Lower lobe of right lung (tissue), 2 donors: ENCODE results near the gene CD80. TPM values are rescaled to one million over a fixed set of nuclear protein-coding genes. Genes with fewer than 3 reads are reported as not detected.

Source experiments
- ATAC-seq, 2 donors: fragments of 200-7000 bp; cut with Tn5 transposase; one replicate each; pipeline ENCODE4 v1.9.1; 2020 to 2022; ENCODE audit warnings: mild to moderate bottlenecking in 2 of 2, moderate library complexity in 2 of 2
- DNase-seq: peaks from one replicate; pipeline ENCODE4 v3.0.0-alpha.2; 2020
- H3K27ac ChIP-seq: fragments of 200-600 bp; one replicate; pipeline ENCODE4 v1.8.0; 2022
- H3K27me3 ChIP-seq: fragments of 200-600 bp; one replicate; pipeline ENCODE4 v1.8.0; 2022; ENCODE audit warnings: low read depth
- H3K36me3 ChIP-seq: fragments of 200-600 bp; one replicate; pipeline ENCODE4 v1.8.0; 2022; ENCODE audit warnings: mild to moderate bottlenecking
- H3K4me1 ChIP-seq: fragments of 200-600 bp; one replicate; pipeline ENCODE4 v1.8.0; 2022
- H3K4me3 ChIP-seq: fragments of 200-600 bp; one replicate; pipeline ENCODE4 v1.8.0; 2022; ENCODE audit warnings: mild to moderate bottlenecking
- H3K9me3 ChIP-seq: fragments of 200-600 bp; one replicate; pipeline ENCODE4 v1.8.0; 2022
- intact Hi-C: fragments of 100-400 bp; cut with DNase I; formaldehyde crosslinking; loops from one replicate; pipeline ENCODE4 v1.11.0; 2022
- total RNA-seq: library from RNA; stranded (reverse); fragmentation: NEBNext Ultra II Directional; extraction: Animal tissue kit (Norgen Biotek cat#: 25700); gene quantifications from one replicate; pipeline ENCODE4 v1.2.1, GENCODE V29; 2021
- TF ChIP-seq, protein P1 (sequence below): fragments of 200-600 bp; IDR thresholded peaks from one replicate; pipeline ENCODE4 v1.8.0; 2022; ENCODE audit warnings: antibody characterized with exemption, mild to moderate bottlenecking
- donor health status: DM: no; HTN: yes; CAD: no; lungs with severe emphysema.

The CD80 gene
- total RNA-seq, 1 donor from 2014 or later: 8.6 TPM

DNA sequence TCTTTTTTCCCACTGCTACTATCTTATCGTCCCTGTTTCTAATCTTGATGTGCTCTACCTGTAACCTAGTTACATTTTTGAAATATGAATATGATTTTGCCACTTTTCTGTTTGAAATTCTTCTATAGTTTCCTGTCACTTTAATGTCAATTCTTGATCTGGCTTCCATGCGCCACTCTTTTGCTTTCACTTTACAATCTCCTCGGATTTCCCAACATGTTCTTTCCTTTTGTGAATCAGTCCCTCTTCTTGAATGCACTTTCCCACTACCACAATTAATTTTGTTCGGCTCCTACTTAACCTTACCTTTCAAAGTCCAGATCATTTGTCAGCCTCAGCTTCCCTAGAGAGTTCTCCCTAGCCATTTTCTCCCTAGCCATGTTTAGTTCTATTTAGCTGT, 52.8 kb downstream of the CD80 start:
- DNase-seq: no peak
- Histone ChIP-seq H3K27me3 (no peaks in the 10 kb centered on the region), H3K4me3 (peak overlapping the region; percentile 1), H3K4me1 (peaks cover 6% of the 10 kb centered on the region), H3K36me3 (peaks cover 83% of the 10 kb centered on the region), H3K27ac (peak overlapping the region; percentile 21), H3K9me3 (no peaks in the 10 kb centered on the region)
- intact Hi-C loops: no loop called here
- TF ChIP-seq, protein P1, sequence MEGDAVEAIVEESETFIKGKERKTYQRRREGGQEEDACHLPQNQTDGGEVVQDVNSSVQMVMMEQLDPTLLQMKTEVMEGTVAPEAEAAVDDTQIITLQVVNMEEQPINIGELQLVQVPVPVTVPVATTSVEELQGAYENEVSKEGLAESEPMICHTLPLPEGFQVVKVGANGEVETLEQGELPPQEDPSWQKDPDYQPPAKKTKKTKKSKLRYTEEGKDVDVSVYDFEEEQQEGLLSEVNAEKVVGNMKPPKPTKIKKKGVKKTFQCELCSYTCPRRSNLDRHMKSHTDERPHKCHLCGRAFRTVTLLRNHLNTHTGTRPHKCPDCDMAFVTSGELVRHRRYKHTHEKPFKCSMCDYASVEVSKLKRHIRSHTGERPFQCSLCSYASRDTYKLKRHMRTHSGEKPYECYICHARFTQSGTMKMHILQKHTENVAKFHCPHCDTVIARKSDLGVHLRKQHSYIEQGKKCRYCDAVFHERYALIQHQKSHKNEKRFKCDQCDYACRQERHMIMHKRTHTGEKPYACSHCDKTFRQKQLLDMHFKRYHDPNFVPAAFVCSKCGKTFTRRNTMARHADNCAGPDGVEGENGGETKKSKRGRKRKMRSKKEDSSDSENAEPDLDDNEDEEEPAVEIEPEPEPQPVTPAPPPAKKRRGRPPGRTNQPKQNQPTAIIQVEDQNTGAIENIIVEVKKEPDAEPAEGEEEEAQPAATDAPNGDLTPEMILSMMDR: no peak
- ATAC-seq: no peak

DNA sequence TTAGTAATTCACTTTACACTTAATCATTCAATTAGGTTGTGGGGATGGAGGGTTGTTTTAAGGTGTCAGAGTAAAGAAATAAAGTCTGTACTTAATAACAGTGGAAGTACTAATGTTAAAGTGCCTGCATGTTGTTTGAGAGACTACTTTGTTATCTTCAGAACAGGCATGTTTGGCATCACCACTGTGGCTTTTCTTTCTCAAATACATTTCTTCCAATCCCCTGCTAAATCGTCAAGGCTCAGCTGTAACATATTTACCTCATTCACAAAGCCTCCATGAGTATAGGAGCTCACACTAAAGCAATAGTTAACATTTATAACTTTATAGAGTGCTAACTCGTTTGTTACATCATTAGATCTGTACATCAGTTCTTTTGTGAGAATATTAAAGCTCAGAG, 58.5 kb downstream of the CD80 start:
- intact Hi-C loops: no loop called here
- H3K36me3 ChIP-seq: peaks cover 26% of the 10 kb centered on the region
- no peak for ATAC-seq
- H3K4me1 ChIP-seq: peaks cover 45% of the 10 kb centered on the region
- no peak for DNase-seq
- H3K9me3 ChIP-seq: no peaks in the 10 kb centered on the region
- H3K4me3 ChIP-seq: peak overlapping the region; percentile 7
- H3K27me3 ChIP-seq: no peaks in the 10 kb centered on the region
- TF ChIP-seq, protein P1: no peak
- no peak overlapping the region for H3K27ac ChIP-seq

- TF ChIP-seq, protein P1: no peak
- intact Hi-C loops: no loop called here
- no peak for DNase-seq
- H3K4me3 ChIP-seq: peak overlapping the region; percentile 92
- no peaks in the 10 kb centered on the region for H3K27me3 ChIP-seq
- H3K9me3 ChIP-seq: no peaks in the 10 kb centered on the region
- H3K27ac ChIP-seq: no peak overlapping the region
- H3K4me1 ChIP-seq: peaks cover 45% of the 10 kb centered on the region
- ATAC-seq: no peak
- H3K36me3 ChIP-seq: peaks cover 19% of the 10 kb centered on the region
Observed at GRCh38 chr3:119500265-119500664, 59.1 kb downstream of the CD80 start.

- no peaks in the 10 kb centered on the region for H3K9me3 ChIP-seq
- intact Hi-C loops: no loop called here
- peaks cover 45% of the 10 kb centered on the region for H3K4me1 ChIP-seq
- peak within 1 kb of the TSS; percentile 99 for H3K27ac ChIP-seq
- DNase-seq: peak; percentile 97
- peaks cover 3% of the 10 kb centered on the region for H3K36me3 ChIP-seq
- H3K4me3 ChIP-seq: peak within 1 kb of the TSS; percentile 92
- no peaks in the 10 kb centered on the region for H3K27me3 ChIP-seq
- TF ChIP-seq, protein P1: no peak
- peak; percentile 99 to 100 for ATAC-seq
Observed at GRCh38 chr3:119498186-119499011, 61.0 kb downstream of the CD80 start, which contains the start of gene TIMMDC1. Gene TIMMDC1, plus strand, starts transcription at chr3:119498547. Its CDS starts 187 bp downstream, at chr3:119498734.

- Histone ChIP-seq H3K4me1 (peaks cover 45% of the 10 kb centered on the region), H3K4me3 (peak overlapping the region; percentile 92), H3K27me3 (no peaks in the 10 kb centered on the region), H3K9me3 (no peaks in the 10 kb centered on the region), H3K36me3 (no peaks in the 10 kb centered on the region), H3K27ac (peak overlapping the region; percentile 99)
- DNase-seq: no peak
- intact Hi-C loops: no loop called here
- ATAC-seq: peak; percentile 4 to 29
- TF ChIP-seq, protein P1: no peak
Observed at GRCh38 chr3:119497820-119498185, 61.6 kb downstream of the CD80 start.
